Stomach (tissue), 4 donors: ENCODE results near the gene WDR37.

ENCODE experiments used
- EP300 ChIP-seq: sonication (generic); formaldehyde crosslinking; IDR thresholded peaks from one replicate; pipeline ENCODE4 v1.6.1; 2017; ENCODE audit warnings: antibody characterized with exemption
- POLR2A ChIP-seq, 4 donors: fragments of 450-650 bp; IDR thresholded peaks; one replicate each; pipeline ENCODE4 v1.6.1; 2016; ENCODE audit warnings: antibody characterized with exemption in 4 of 4, control low read depth in 2 of 4, mild to moderate bottlenecking in 1 of 4, moderate library complexity in 1 of 4
- POLR2AphosphoS5 ChIP-seq, 3 donors: sonication (generic); formaldehyde crosslinking; IDR thresholded peaks; one replicate each; pipeline ENCODE4 v1.6.1; 2016; ENCODE audit warnings: antibody characterized with exemption in 3 of 3
- TF ChIP-seq, protein P1 (sequence below), 7 experiments: fragments of 450-650 bp in 4 of 7; fragments of 200-600 bp in 3 of 7; sonication (generic) in 3 of 7; IDR thresholded peaks; one replicate each; pipeline ENCODE4 v1.5.1; 2016 to 2019; ENCODE audit warnings: antibody characterized with exemption in 7 of 7, control low read depth in 2 of 7, mild to moderate bottlenecking in 1 of 7

DNA sequence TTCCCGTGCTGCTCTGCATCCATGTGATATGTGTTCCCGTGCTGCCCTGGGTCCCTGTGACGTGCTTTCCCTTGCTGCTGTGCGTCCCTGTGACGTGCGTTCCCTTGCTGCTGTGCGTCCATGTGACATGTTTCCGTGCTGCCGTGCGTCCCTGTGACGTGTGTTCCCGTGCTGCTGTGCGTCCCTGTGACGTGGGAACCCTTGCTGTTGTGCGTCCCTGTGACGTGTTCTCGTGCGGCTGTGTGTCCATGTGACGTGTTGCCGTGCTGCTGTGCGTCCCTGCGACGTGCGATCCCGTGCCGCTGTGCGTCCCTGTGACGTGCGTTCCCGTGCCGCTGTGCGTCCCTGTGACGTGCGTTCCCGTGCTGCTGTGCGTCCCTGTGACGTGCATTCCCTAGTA lies 45.8 kb downstream of the WDR37 start:
- TF ChIP-seq, protein P1, sequence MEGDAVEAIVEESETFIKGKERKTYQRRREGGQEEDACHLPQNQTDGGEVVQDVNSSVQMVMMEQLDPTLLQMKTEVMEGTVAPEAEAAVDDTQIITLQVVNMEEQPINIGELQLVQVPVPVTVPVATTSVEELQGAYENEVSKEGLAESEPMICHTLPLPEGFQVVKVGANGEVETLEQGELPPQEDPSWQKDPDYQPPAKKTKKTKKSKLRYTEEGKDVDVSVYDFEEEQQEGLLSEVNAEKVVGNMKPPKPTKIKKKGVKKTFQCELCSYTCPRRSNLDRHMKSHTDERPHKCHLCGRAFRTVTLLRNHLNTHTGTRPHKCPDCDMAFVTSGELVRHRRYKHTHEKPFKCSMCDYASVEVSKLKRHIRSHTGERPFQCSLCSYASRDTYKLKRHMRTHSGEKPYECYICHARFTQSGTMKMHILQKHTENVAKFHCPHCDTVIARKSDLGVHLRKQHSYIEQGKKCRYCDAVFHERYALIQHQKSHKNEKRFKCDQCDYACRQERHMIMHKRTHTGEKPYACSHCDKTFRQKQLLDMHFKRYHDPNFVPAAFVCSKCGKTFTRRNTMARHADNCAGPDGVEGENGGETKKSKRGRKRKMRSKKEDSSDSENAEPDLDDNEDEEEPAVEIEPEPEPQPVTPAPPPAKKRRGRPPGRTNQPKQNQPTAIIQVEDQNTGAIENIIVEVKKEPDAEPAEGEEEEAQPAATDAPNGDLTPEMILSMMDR (IDR thresholded peaks at IDR 0.05): no peak
- TF ChIP-seq EP300 (no peak), POLR2A (IDR thresholded peaks at IDR 0.05) (no peak), POLR2AphosphoS5 (IDR thresholded peaks at IDR 0.05) (no peak)
